22Rv1 (cell line): ENCODE results near the gene VEGFA.

ENCODE experiments used
- H3K27ac ChIP-seq: fragments of 450-650 bp; 2 replicates; pipeline ENCODE4 v1.5.1; 2017
- CTCF ChIP-seq: fragments of 450-650 bp; IDR thresholded peaks from 2 replicates; pipeline ENCODE4 v1.5.1; 2017; ENCODE audit warnings: mild to moderate bottlenecking
- ZFX ChIP-seq: fragments of 450-650 bp; IDR thresholded peaks from 2 replicates; pipeline ENCODE4 v1.6.1; 2017; ENCODE audit warnings: antibody characterized with exemption, borderline replicate concordance

VEGFA gene

GRCh38 chr6:43734294-43734665 is 35.7 kb upstream of the VEGFA start:
- no peak for TF ChIP-seq CTCF
- no peak for TF ChIP-seq ZFX
- H3K27ac ChIP-seq, result no peak overlapping the region

GRCh38 chr6:43735642-43736199 is 34.3 kb upstream of the VEGFA start:
- TF ChIP-seq CTCF (no peak), ZFX (no peak)
- H3K27ac ChIP-seq, result no peak overlapping the region

GRCh38 chr6:43736211-43736786 is 33.7 kb upstream of the VEGFA start:
- no peak for TF ChIP-seq ZFX
- no peak for TF ChIP-seq CTCF
- no peak overlapping the region for H3K27ac ChIP-seq

- H3K27ac ChIP-seq, result no peak overlapping the region
- no peak for TF ChIP-seq CTCF
- no peak for TF ChIP-seq ZFX
Measured at GRCh38 chr6:43736844-43737243, 33.2 kb upstream of the VEGFA start.

GRCh38 chr6:43737272-43738081 is 32.5 kb upstream of the VEGFA start:
- H3K27ac ChIP-seq, result no peak overlapping the region
- no peak for TF ChIP-seq ZFX

- TF ChIP-seq ZFX, result no peak
- TF ChIP-seq CTCF, result no peak
- no peak overlapping the region for H3K27ac ChIP-seq
Measured at GRCh38 chr6:43738267-43738676, 31.7 kb upstream of the VEGFA start.

GRCh38 chr6:43738877-43739641 is 31.0 kb upstream of the VEGFA start:
- TF ChIP-seq ZFX (no peak), CTCF (no peak)
- no peak overlapping the region for H3K27ac ChIP-seq
